HG03196 (cell line): ENCODE measurements around the gene GPR146.

Source experiments
- ATAC-seq: cut with Tn5 transposase; IDR thresholded peaks from one replicate; pipeline ENCODE4 v1.9.1; 2021; ENCODE audit not compliant: unreplicated experiment

Gene GPR146

DNA sequence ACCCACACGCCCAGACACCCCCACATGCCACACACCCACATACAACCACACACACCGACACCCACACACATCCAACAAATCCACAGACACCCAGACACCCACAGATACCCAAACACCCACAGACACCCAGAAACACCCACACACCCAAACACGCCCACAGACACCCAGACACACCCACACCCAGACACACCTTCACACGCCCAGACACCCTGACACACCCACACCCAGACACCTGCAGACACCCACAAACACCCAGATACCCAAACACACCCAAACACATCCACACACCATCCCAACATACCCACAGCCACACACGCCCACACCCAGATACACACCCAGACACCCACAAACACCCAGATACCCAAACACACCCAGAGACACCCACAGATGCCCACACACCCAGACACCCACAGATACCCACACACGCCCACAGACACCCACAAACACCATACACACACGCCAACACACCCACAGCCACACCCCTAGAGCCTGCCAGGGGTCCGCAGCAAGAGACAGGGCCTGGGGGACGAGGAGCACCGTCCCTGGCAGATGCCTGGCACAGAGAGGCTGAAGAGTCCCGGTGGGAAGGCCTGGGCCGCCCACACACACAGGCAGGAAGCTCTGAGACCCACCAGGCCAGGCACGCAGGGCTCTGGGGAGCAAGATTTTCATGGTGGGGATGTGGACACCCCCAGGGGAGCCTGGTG lies 32.9 kb upstream of the GPR146 start:
- no peak for ATAC-seq

DNA sequence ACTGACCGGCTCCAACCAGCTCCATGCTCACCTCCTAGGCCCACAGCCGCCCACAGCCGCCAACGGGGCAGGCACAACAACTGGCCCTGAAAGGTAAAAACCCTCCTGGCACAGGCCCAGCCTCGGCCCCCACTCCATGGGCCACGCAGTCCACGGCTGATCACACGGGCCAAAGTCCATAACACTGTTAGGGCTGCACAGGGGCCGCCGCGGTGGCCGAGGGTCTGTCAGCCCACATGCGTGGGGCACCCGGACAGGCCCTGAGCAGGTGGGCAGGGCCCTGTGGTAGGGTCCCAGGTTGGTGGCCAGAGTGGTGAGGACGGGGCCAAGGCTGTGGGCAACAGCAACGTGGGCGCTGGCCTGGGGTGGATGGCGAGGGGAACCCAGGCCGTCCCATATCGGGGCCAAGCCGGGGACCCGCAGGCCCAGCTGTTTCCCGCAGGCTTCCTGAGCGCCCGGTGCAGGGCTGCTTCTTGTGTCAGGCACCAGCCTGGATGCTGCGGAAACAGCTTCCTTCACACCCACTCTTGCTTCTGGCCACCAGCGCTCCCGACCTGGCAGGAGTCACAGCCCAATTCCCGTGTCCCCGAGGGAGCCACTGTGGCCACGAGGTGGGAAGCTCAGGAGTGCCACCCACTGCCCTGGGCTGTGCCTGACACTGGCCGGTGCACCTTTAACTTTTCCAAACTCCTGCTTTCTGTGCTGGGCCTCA lies 32.2 kb upstream of the GPR146 start:
- ATAC-seq, result no peak

DNA sequence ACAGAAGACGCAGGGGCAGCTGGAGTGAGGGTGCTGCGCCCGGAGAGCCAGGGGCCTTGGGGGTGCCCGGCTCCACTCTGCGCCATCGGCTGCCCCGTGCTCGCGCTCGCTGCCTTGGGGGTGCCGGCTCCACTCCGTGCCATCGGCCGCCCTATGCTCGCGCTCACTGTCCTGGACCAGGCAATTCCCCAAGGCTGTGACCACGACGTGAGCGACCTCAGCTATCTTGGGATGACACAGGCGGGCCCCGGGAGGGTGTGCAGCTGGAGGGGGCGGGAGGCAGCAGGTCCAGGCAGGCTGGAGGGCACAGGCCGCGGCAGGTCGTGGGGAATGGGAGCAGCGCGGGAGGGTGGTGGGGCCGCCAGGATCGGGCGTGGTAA lies 31.6 kb upstream of the GPR146 start:
- ATAC-seq, result no peak

DNA sequence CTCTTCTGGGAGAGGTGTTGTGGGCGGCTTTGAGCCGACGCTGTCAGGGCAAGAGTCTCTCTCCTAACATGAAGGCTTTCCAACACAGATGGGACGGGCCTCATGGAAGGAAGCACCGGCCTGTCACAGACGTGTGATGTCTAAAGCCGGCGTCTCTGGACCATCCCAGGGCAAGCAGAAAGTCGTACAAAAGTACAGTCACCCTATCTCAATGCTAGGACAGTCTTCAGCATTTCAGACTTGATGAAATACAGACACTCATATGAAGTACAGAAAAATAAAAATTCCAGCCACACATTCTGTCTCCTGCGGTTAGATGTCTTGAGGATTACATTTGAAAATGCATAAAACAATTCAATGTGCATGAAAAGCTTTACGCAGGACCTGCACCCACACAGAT lies 30.8 kb upstream of the GPR146 start:
- ATAC-seq, result no peak

DNA sequence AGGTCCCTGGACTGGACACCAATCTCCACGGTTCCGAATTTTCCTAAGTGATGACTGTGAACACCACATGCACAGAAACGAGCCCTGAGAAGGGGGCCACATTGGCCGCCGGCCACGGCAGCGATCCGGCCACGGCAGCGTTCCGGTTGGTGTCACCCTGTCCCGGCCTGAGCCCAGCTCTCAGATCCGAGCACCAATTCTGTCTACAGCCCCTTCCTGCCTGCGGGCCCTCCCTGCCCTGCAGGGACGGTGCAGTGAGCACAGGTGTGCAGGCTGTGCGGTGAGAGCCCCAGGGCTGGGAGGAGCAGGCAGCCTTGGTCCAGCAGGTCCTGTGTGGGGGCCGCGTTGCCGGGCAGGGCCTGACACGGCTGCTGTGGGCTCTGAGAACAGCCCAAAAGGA lies 29.7 kb upstream of the GPR146 start:
- no peak for ATAC-seq

DNA sequence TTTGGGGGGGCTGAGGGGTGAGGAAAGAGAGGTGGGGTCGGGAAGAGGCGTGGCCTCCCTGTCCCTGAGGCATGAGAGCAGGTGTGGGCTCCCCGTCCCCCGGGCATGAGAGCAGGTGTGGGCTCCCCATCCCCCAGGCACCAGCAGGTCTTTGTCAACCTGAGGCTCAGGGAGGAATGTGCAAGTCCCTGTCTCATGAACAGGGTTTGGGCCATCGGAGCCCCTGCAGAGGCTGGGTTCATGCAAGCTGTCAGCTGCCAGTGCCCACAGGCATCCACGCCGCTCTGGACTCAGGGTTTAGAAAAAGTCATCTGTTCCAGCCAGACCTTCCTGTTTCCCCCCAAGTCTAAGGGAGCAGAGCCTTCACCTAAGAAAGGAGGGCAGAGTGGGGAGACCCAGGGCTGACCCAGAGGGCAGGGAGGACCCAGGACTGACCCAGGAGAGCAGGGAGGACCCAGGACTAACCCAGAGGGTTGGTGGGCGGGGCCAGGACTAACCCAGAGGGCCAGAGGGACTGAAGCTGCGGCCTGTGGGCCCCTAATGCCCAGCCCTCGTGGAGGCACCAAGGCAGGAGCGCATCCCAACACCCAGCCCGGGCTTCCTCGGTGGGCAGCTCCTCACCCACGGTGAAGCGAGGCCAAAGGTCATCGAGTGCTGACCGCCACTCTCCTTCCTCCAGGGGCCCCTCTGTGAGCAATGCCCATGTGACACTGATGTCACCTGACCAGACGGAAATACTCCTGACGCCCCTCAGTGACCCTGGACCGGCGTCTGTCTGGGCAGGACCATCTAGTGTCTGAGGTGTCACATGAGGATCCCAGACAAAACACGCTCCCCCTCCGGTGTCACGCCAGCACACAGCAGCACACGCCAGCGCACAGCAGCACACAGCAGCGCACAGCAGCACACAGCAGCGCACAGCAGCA lies 28.9 kb upstream of the GPR146 start:
- ATAC-seq, result no peak

DNA sequence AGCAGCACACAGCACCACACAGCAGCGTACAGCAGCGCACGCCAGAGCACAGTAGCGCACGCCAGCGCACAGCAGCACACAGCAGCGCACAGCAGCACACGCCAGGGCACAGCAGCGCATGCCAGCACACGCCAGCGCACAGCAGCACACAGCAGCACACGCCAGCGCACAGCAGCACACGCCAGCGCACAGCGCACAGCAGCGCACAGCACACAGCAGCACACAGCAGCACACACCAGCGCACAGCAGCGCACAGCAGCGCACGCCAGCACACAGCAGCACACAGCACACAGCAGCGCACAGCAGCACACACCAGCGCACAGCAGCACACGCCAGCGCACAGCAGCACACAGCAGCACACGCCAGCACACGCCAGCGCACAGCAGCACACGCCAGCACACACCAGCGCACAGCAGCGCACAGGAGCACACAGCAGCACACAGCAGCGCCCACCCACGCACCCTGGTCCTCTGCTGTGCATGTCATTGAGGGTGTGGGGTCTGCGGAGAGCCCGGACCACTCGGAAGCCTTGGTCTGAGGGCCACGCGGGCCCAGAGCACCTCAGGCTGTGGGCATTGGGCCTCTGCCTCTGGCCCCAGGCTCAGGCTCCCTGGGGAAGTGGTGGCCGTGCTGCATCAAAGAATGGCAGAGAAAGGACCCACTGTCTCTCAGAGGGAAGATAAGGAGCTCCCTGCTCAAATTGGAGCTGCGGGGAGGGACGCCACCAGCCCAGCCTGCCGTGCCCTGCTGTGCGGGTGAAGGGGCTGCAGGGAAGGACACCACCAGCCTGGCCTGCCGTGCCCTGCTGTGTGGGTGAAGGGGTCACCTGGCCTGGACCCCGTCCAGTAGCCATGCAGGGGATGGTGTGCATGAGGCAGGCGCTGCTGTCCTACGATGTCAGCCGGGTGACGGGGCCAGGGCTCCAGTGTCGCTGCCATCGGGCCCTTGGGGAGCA lies 27.5 kb upstream of the GPR146 start:
- ATAC-seq, result no peak

DNA sequence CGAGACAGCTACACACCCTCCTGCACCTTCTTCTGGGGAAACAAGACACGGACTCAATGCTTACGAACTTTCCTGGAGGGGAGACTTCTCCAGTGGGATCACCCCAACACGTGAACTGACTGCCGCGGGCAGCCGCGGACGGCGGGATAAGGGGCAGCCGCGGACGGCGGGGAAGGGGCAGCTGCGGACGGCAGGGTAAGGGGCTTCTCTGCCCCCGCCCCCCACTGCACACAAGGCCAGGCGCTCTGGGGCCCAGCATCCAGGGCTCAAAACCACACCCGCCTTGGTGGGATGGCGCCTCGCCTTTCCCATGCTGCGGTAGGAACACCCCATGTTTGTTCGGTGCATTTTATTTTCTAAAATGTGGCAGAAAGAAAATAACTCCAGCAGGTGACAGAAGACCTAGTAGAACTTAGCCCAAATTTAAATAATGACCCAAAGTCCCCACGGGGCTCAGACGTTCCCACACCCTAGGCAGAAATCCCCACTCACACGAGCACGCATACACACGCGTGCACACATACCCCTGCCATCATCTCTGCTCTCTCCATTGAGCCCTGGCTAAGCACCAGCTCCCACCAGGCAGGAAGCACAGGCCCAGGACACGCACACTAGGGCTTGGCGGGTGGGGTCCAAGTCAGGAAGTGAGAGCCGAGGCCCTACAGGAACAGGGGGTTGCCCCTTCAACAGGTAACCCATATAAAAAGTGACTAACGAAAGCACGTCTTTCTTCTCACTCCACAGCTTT lies 26.6 kb upstream of the GPR146 start:
- no peak for ATAC-seq

DNA sequence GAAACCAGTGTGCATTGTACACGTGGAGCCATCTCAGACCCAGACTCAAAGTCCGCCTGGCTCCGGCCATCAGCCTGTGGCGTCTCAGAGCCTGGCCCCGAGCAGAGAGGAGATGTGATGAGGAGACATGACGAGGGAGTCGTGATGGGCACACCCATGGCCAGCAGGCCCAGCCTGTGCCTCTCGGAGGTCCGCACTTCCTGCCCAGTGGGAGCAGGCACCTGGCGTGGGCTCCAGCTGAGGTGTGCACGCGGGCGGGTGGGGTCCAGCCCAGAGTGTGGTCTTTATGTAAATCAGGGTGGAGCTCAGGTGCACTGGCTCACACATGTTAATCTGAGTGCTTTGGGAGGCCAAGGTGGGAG lies 26.0 kb upstream of the GPR146 start:
- no peak for ATAC-seq

DNA sequence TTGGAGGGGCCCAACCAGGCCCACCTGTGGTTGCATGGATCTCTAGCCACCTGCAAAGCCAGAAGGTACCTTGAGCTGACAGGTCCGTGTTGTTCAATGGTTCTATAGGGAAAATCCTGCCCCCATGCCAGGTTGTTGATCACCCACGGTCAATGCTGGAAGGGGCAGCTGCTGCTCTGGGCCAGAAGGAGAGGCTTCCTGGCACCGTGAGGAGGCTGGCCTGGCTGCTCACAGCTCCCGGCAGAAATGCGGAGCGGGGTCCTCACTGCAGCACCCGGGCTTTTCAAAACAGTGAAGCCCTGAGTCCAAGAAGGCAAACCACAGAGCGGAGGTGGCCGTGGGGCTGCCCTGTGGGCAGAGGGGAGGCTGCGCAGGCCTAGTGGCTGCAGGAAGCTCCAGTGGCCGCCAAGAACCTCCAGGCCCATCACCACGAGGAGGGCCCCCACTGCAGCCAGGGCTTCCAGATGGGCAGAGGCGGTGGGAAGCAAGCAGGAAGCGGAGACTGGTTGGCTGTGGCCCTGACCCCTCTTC lies 25.0 kb upstream of the GPR146 start:
- ATAC-seq, result no peak

DNA sequence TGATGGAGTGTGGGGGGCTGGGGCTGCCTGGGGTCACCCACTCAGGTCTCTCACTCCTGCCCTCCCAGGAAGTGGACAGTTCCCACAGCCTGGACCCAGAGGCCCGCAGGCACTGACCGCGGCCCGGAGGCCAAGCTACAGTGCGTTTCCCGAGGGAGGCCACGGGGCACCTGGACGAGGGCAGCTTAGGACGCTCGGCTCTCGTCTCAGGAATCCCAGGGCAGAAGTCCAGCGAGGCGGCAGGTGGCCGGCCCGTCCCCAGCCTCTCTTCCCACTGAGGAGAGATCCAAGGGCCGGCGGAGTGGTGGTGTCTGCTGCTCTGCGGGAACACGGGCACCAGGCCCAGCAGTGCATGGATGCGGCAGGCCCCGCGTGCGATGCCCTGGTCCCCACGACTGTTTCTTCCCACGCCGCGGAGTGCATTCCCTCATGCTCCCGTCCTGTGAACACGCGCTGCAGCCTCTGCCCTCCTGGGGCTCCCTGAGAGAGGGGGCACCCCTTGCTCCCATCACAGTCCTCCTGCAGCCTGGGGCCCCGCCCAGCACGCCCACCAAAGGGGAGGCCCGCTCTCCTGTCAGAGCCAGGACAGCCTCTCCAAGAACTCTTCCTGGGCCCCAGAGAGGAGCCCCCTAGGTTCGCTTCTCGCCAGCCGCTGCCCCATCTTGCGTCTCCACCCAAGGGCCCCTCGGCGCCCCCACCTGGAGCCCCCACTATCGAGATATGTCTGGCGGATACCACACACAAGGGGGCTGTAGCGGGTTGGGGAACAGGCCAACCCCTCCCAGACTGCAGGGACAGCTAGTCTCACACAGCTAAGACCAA lies 24.3 kb upstream of the GPR146 start:
- no peak for ATAC-seq

DNA sequence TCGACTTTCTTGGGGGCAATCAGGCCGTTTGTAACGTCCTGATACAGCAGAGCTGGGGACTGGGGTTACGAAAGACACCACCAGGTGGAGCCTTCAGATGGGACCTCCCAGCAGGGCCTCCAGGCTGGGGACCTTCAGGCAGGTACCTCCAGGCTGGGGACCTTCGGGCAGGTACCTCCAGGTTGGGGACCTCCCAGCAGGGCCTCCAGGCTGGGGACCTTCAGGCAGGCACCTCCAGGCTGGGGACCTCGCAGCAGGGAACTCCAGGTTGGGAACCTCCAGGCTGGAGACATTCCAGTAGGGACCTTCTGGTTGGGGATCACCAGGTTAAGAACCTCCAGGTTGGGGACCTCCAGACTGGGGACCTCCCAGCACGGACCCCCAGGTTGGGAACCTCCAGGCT lies 23.5 kb upstream of the GPR146 start:
- no peak for ATAC-seq

DNA sequence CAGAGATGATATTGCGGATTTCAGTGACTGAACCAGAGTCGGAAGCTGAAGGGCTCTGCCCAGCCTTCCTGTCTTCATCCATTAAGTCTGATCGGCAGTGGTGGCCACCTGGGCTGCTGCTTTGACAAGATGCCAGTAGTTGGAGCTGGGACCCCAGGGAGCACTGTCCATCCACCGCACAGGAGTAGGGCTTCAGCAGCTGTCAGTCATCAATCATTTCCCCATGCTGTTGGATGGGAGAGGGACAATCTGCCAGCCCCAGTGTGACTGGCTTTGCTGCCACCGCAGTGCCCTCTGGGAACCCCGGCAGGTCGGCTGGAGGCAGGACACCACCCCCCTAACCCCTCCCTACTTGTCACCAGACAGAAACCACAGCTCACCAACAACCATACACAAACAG lies 23.0 kb upstream of the GPR146 start:
- no peak for ATAC-seq

DNA sequence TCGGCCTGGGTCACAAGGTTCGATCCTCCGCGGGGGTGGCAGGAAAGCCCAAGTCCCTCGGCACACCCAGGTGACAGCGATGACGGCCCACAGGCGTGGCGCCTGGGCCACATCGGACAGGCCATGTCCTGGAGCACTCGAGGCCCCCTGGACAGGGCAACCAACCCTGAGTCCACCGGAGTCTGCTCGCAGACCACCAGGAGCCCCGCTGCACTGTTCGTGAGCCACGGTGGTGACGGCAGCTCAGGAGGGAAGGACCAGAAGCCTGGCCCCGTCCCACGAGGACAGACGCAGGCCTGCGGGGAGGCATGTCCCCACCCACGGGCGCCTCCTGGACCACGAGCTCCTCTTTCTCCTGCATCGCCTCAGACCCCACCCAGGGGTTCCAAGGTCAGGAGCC lies 22.4 kb upstream of the GPR146 start:
- no peak for ATAC-seq

DNA sequence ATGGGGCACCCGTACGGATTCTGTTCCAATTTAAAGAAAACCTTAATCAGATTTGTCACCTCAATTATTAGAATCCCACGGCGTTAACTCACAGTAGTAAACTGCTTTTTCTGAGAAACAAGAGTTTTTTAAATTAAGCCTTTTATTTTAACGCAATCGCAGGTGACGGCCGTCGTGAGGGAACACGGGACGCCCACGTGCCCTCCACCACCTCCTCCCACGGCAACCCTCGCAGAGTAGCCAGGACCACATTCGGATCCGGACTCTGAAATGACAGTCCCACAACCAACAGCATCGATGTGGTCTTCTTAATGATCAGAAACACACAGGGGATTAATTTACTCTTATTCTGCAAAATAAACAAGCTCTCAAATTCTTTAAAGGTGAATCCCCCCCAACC lies 22.0 kb upstream of the GPR146 start:
- no peak for ATAC-seq

DNA sequence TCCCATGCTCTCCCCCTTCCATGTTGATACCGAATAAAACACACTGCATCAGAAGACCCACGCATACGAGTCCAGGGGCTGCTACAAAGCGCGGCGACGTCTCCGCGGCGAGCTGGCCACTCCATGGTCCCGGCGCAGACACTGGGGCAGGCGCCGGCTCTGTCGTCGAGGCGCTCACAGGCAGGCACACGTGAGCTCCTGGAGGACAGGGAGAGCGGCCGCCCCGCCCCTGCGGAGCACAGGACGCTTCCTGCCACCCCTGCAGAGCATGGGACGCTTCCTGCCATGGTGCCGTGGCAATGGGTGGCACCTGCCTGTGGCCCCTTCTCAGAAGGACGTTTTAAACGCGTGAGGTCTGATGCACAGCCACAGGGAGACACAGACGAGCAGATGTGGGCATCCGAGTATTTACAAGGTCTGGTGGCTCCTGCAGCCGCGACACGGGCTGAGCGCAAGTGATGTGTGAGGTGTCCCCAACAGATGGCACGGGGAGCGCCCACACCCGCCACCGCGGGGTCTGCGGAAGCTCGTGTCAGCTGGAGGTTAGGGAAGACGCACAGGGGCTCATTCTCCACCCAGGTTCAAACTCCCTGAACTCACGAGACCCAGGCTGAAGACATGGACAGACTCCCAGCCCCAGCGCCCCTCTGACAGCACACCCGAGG lies 21.4 kb upstream of the GPR146 start:
- ATAC-seq, result no peak

DNA sequence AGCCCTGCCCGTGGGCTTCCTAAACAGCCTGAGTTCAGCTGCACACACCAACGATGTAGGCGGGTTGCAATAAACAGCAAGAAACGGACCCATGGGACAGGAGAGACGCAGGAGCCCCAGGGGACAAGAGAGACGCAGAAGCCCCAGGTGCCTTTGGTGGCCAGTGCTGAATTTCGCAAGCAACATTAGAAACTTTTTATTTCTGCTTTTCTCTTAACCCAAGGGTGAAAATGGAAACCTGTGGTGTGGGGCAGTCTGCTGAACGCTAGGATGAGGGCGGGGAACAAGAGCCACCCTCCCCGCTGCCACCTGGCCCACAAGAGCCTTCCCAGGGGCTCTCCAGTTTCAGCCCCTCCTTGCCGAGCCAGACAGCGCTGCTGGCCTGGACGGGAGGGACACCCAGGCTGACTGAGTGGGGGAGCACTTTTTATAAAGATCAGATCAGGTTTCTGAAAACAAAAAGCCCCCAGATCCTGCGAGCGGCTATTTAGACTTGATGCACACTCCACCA lies 20.0 kb upstream of the GPR146 start:
- ATAC-seq, result peak; percentile 50
